Upper lobe of right lung (tissue), 1 donor: ENCODE data around the gene AIPL1. TPM values are rescaled to one million over a fixed set of nuclear protein-coding genes. Genes with fewer than 3 reads are reported as not detected.

Source experiments
- ATAC-seq: fragments of 200-7000 bp; cut with Tn5 transposase; one replicate; pipeline ENCODE4 v1.9.1; 2020; ENCODE audit warnings: mild to moderate bottlenecking, moderate library complexity
- DNase-seq: peaks from one replicate; pipeline ENCODE4 v3.0.0-alpha.2; 2020
- H3K27ac ChIP-seq: fragments of 200-600 bp; one replicate; pipeline ENCODE4 v1.8.0; 2022
- H3K27me3 ChIP-seq: fragments of 200-600 bp; one replicate; pipeline ENCODE4 v1.8.0; 2022; ENCODE audit warnings: mild to moderate bottlenecking
- H3K36me3 ChIP-seq: fragments of 200-600 bp; one replicate; pipeline ENCODE4 v1.8.0; 2022
- H3K4me1 ChIP-seq: fragments of 200-600 bp; one replicate; pipeline ENCODE4 v1.8.0; 2022
- H3K4me3 ChIP-seq: fragments of 200-600 bp; one replicate; pipeline ENCODE4 v1.8.0; 2022; ENCODE audit warnings: mild to moderate bottlenecking
- H3K9me3 ChIP-seq: fragments of 200-600 bp; one replicate; pipeline ENCODE4 v1.8.0; 2022
- CTCF ChIP-seq: fragments of 200-600 bp; IDR thresholded peaks from one replicate; pipeline ENCODE4 v1.8.0; 2022; ENCODE audit warnings: antibody characterized with exemption
- intact Hi-C: fragments of 100-400 bp; cut with DNase I; formaldehyde crosslinking; loops from one replicate; pipeline ENCODE4 v1.11.0; 2022
- total RNA-seq: library from RNA; stranded (reverse); fragmentation: NEBNext Ultra II Directional; extraction: Animal tissue kit (Norgen Biotek cat#: 25700); gene quantifications from one replicate; pipeline ENCODE4 v1.2.1, GENCODE V29; 2021
- donor health status: DM: no; HTN: yes; CAD: no; lungs with severe emphysema.

The AIPL1 gene
- total RNA-seq, 1 donor from 2014 or later: not detected

GRCh38 chr17:6478486-6478885 lies 43.6 kb upstream of the AIPL1 start:
- H3K4me1 ChIP-seq: no peaks in the 10 kb centered on the region
- ATAC-seq: no peak
- no peak for TF ChIP-seq CTCF
- intact Hi-C loops: no loop called here
- H3K27me3 ChIP-seq: no peaks in the 10 kb centered on the region
- no peak for DNase-seq
- no peak overlapping the region for H3K27ac ChIP-seq
- no peaks in the 10 kb centered on the region for H3K9me3 ChIP-seq
- no peak overlapping the region for H3K4me3 ChIP-seq
- H3K36me3 ChIP-seq: no peaks in the 10 kb centered on the region

- H3K4me3 ChIP-seq: no peak overlapping the region
- H3K27me3 ChIP-seq: no peaks in the 10 kb centered on the region
- H3K9me3 ChIP-seq: no peaks in the 10 kb centered on the region
- no peak for DNase-seq
- intact Hi-C loops: no loop called here
- no peaks in the 10 kb centered on the region for H3K4me1 ChIP-seq
- H3K27ac ChIP-seq: no peak overlapping the region
- no peak for ATAC-seq
- no peak for TF ChIP-seq CTCF
- no peaks in the 10 kb centered on the region for H3K36me3 ChIP-seq
These were observed 43.0 kb upstream of the AIPL1 start for GRCh38 chr17:6477831-6478383.

DNA sequence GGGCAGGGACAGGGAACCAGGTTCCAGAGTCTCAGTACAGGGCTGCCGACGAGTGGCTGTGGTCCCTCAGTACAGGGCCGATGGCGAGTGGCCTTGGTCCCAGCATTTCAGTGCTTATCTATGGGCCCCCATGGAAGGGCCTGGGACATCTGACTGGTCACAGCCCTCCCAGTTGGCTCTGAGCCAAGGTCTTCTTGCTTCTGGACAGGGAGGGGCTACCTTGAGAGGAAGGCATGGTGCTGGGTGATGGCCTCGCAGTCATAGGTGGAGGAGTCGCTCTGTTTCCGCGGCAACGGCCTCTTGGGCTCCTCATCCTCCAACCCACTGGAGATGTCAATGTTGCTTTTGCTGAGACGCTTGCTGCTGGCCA lies 41.9 kb upstream of the AIPL1 start:
- TF ChIP-seq CTCF: no peak
- DNase-seq (no peak), ATAC-seq (no peak)
- no peaks in the 10 kb centered on the region for H3K27me3 ChIP-seq
- intact Hi-C loops: no loop called here
- H3K27ac ChIP-seq: no peak overlapping the region
- no peaks in the 10 kb centered on the region for H3K36me3 ChIP-seq
- H3K9me3 ChIP-seq: no peaks in the 10 kb centered on the region
- no peak overlapping the region for H3K4me3 ChIP-seq
- H3K4me1 ChIP-seq: no peaks in the 10 kb centered on the region

DNA sequence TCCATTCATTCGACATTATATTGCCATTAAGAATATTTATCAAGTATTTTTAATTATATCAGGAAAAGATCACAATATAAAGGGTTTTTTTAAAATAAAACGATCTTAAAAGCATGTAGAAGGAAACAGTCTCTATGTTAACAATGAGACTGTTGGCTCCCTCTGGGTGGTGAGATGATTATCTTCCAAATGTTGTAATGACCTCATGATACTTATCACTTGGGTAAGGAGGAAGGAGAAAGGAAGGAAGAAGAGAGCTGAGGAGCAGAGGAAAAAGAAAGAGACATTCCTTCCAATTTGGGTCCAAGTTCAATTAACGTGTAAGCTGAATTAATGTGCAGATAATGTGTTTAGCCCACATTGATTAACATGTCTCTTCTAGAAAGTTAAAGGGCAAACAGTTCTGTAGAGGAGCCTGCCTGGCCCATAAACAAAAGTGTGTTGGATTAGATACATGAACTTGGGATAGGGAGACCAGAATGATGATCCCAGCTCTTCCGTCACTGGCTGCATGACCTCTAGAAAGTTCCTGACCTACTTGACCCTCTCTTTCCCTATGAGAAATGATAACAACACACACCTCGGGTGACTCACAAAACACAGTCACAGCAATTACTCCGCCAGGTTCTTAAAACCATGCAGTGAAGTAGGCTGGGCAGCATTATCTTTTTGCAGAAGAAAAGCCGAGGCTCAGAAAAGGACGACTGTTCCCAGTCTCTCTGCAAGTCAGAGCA lies 41.3 kb upstream of the AIPL1 start:
- Histone ChIP-seq H3K36me3 (no peaks in the 10 kb centered on the region), H3K27me3 (no peaks in the 10 kb centered on the region), H3K9me3 (no peaks in the 10 kb centered on the region), H3K4me3 (no peak overlapping the region), H3K4me1 (no peaks in the 10 kb centered on the region), H3K27ac (no peak overlapping the region)
- no peak for TF ChIP-seq CTCF
- ATAC-seq (no peak), DNase-seq (no peak)
- intact Hi-C loops: no loop called here

GRCh38 chr17:6475411-6475810 lies 40.5 kb upstream of the AIPL1 start:
- H3K9me3 ChIP-seq: no peaks in the 10 kb centered on the region
- no peak for ATAC-seq
- no peaks in the 10 kb centered on the region for H3K4me1 ChIP-seq
- intact Hi-C loops: no loop called here
- DNase-seq: no peak
- TF ChIP-seq CTCF: no peak
- H3K36me3 ChIP-seq: no peaks in the 10 kb centered on the region
- no peak overlapping the region for H3K4me3 ChIP-seq
- no peak overlapping the region for H3K27ac ChIP-seq
- H3K27me3 ChIP-seq: no peaks in the 10 kb centered on the region
